ENCODE results near the gene HLTF. TPM values are rescaled to one million over a fixed set of nuclear protein-coding genes. Genes with fewer than 3 reads are reported as not detected.

The HLTF gene
- total RNA-seq (10 to 100 TPM; 20.0 to 22.8 TPM), polyA plus RNA-seq (10 to 100 TPM; 15.0 to 17.1 TPM)

- intact Hi-C loops (cut with micrococcal nuclease), result loop anchor here (1.0 kb wide), 3 partner anchors 43 to 666 kb away; partner anchors contain the start of genes COMMD2, GYG1 and HPS3
- DNase-seq, result peak; percentile 88 to 92 (median 91)
- Mint-ChIP-seq H3K4me1 (peaks cover 12 to 25% (median 16%) of the 10 kb centered on the region in 4 donors), H3K4me3 (peak within 1 kb of the TSS; percentile 90 to 99 (median 97)), H3K9me3 (no peaks in the 10 kb centered on the region), H3K36me3 (peaks cover 0 to 6% of the 10 kb centered on the region in 2 donors), H3K27ac (peak within 1 kb of the TSS; percentile 66 to 94 (median 94)), H3K27me3 (no peaks in the 10 kb centered on the region)
- Histone ChIP-seq H3K9me3 (ENCODE audit: control insufficient read depth in 1 of 2, low read length in 2 of 2) (no peaks in the 10 kb centered on the region), H3K4me3 (ENCODE audit: low read length in 2 of 2) (peak within 1 kb of the TSS; percentile 73 to 99), H3K36me3 (ENCODE audit: insufficient read depth, low read length) (no peaks in the 10 kb centered on the region), H3K4me1 (ENCODE audit: insufficient read depth, low read length) (peaks cover 19% of the 10 kb centered on the region), H3K27ac (ENCODE audit: low read depth, low read length) (peak within 1 kb of the TSS; percentile 46), H3K27me3 (ENCODE audit: insufficient read depth, low read length) (no peaks in the 10 kb centered on the region)
- CTCF ChIA-PET (ENCODE audit: partially characterized antibody), result interaction anchor here (0.6 to 0.9 kb wide), 2 partner anchors 14 to 572 kb away, joined by 3 to 4 read pairs; no protein-coding TSS in a partner anchor
- POLR2A ChIA-PET (ENCODE audit: partially characterized antibody), result interaction anchor here (0.5 to 2.0 kb wide), 6 partner anchors 20 to 665 kb away, joined by 3 to 9 read pairs (median 4); partner anchors contain the start of genes GYG1 and HPS3
These were observed at the start of gene HLTF for GRCh38 chr3:149086232-149086988. Gene HLTF (minus strand): TSS chr3:149086533. CDS start chr3:149086336, 197 bp downstream.

- Mint-ChIP-seq H3K9me3 (no peaks in the 10 kb centered on the region), H3K4me1 (peaks cover 33 to 58% (median 43%) of the 10 kb centered on the region in 4 donors), H3K36me3 (peaks cover 2 to 5% of the 10 kb centered on the region in 2 donors), H3K4me3 (no peak overlapping the region), H3K27ac (no peak overlapping the region), H3K27me3 (no peaks in the 10 kb centered on the region)
- Histone ChIP-seq H3K27me3 (ENCODE audit: insufficient read depth, low read length) (no peaks in the 10 kb centered on the region), H3K36me3 (ENCODE audit: insufficient read depth, low read length) (no peaks in the 10 kb centered on the region), H3K9me3 (ENCODE audit: control insufficient read depth in 1 of 2, low read length in 2 of 2) (no peaks in the 10 kb centered on the region), H3K4me1 (ENCODE audit: insufficient read depth, low read length) (peaks cover 27% of the 10 kb centered on the region), H3K4me3 (ENCODE audit: low read length in 2 of 2) (no peak overlapping the region), H3K27ac (ENCODE audit: low read depth, low read length) (no peak overlapping the region)
- DNase-seq, result no peak
- ChIA-PET POLR2A (ENCODE audit: partially characterized antibody) (no interaction called here), CTCF (ENCODE audit: partially characterized antibody) (interaction anchor here (0.8 kb wide), 1 partner anchor 15 kb away, joined by 4 read pairs; no protein-coding TSS in a partner anchor)
- intact Hi-C loops (cut with micrococcal nuclease), result no loop called here
These were observed 48.2 kb upstream of the HLTF start for GRCh38 chr3:149134575-149134974.

GRCh38 chr3:149131589-149131988 lies 45.3 kb upstream of the HLTF start:
- ChIA-PET CTCF (ENCODE audit: partially characterized antibody) (interaction anchor here (1.0 to 2.1 kb wide), 4 partner anchors 9 to 141 kb away, joined by 3 to 8 read pairs (median 4); no protein-coding TSS in a partner anchor), POLR2A (ENCODE audit: partially characterized antibody) (interaction anchor here (1.0 kb wide), 1 partner anchor 140 kb away, joined by 6 read pairs; the partner anchor contains the start of gene GYG1)
- no peak for DNase-seq
- Mint-ChIP-seq H3K36me3 (peaks cover 0 to 10% of the 10 kb centered on the region in 2 donors), H3K4me3 (peak overlapping the region; percentile 83 to 99 (median 96)), H3K4me1 (peaks cover 44 to 62% (median 46%) of the 10 kb centered on the region in 4 donors), H3K27ac (peak overlapping the region; percentile 26 to 91 (median 80)), H3K27me3 (no peaks in the 10 kb centered on the region), H3K9me3 (no peaks in the 10 kb centered on the region)
- no peaks in the 10 kb centered on the region for H3K9me3 ChIP-seq (ENCODE audit: control insufficient read depth in 1 of 2, low read length in 2 of 2)
- no peaks in the 10 kb centered on the region for H3K27me3 ChIP-seq (ENCODE audit: insufficient read depth, low read length)
- no peaks in the 10 kb centered on the region for H3K36me3 ChIP-seq (ENCODE audit: insufficient read depth, low read length)
- intact Hi-C loops (cut with micrococcal nuclease), result no loop called here
- peaks cover 36% of the 10 kb centered on the region for H3K4me1 ChIP-seq (ENCODE audit: insufficient read depth, low read length)
- no peak overlapping the region for H3K4me3 ChIP-seq (ENCODE audit: low read length in 2 of 2)
- H3K27ac ChIP-seq (ENCODE audit: low read depth, low read length), result no peak overlapping the region

- peak; percentile 78 to 83 (median 80) for DNase-seq
- Mint-ChIP-seq H3K4me3 (peak within 1 kb of the TSS; percentile 92 to 99 (median 96)), H3K9me3 (no peaks in the 10 kb centered on the region), H3K27ac (peak within 1 kb of the TSS; percentile 91 to 97 (median 93)), H3K27me3 (peaks cover 4 to 6% of the 10 kb centered on the region in 2 donors), H3K4me1 (peaks cover 39 to 52% (median 42%) of the 10 kb centered on the region in 4 donors), H3K36me3 (peaks cover 0 to 10% of the 10 kb centered on the region in 2 donors)
- H3K4me3 ChIP-seq (ENCODE audit: low read length in 2 of 2), result peak within 1 kb of the TSS; percentile 74 to 87
- no peaks in the 10 kb centered on the region for H3K9me3 ChIP-seq (ENCODE audit: control insufficient read depth in 1 of 2, low read length in 2 of 2)
- H3K36me3 ChIP-seq (ENCODE audit: insufficient read depth, low read length), result no peaks in the 10 kb centered on the region
- intact Hi-C loops (cut with micrococcal nuclease), result loop anchor here (1.0 to 2.0 kb wide), 2 partner anchors 43 to 139 kb away; partner anchors contain the start of genes GYG1 and HLTF
- ChIA-PET CTCF (ENCODE audit: partially characterized antibody) (interaction anchor here (0.6 to 3.2 kb wide), 11 partner anchors 10 to 176 kb away, joined by 3 to 38 read pairs (median 3); no protein-coding TSS in a partner anchor), POLR2A (ENCODE audit: partially characterized antibody) (interaction anchor here (0.7 to 3.2 kb wide), 17 partner anchors 10 to 1482 kb away, joined by 3 to 25 read pairs (median 4); partner anchors contain the start of genes COMMD2, EIF2A, GYG1 and HLTF)
- no peaks in the 10 kb centered on the region for H3K27me3 ChIP-seq (ENCODE audit: insufficient read depth, low read length)
- peaks cover 36% of the 10 kb centered on the region for H3K4me1 ChIP-seq (ENCODE audit: insufficient read depth, low read length)
- H3K27ac ChIP-seq (ENCODE audit: low read depth, low read length), result peak within 1 kb of the TSS; percentile 65
These were observed 43.2 kb upstream of the HLTF start, which contains the start of gene HPS3 for GRCh38 chr3:149129326-149130205. Gene HPS3 (plus strand): TSS chr3:149129638. CDS start chr3:149129724, 86 bp downstream.

GRCh38 chr3:149128821-149129220 lies 42.5 kb upstream of the HLTF start:
- Mint-ChIP-seq H3K27ac (peak overlapping the region; percentile 90 to 97 (median 93)), H3K27me3 (peaks cover 4 to 11% of the 10 kb centered on the region in 2 donors), H3K36me3 (peaks cover 0 to 10% of the 10 kb centered on the region in 2 donors), H3K4me3 (peak overlapping the region; percentile 92 to 99 (median 96)), H3K9me3 (no peaks in the 10 kb centered on the region), H3K4me1 (peaks cover 34 to 46% (median 40%) of the 10 kb centered on the region in 4 donors)
- H3K27ac ChIP-seq (ENCODE audit: low read depth, low read length), result peak overlapping the region; percentile 65
- no peaks in the 10 kb centered on the region for H3K9me3 ChIP-seq (ENCODE audit: control insufficient read depth in 1 of 2, low read length in 2 of 2)
- peak overlapping the region; percentile 74 to 87 for H3K4me3 ChIP-seq (ENCODE audit: low read length in 2 of 2)
- DNase-seq, result no peak
- no peaks in the 10 kb centered on the region for H3K27me3 ChIP-seq (ENCODE audit: insufficient read depth, low read length)
- ChIA-PET POLR2A (ENCODE audit: partially characterized antibody) (interaction anchor here (0.9 to 3.2 kb wide), 10 partner anchors 9 to 1418 kb away, joined by 3 to 25 read pairs (median 4); partner anchors contain the start of genes EIF2A, GYG1, HLTF and SERP1), CTCF (ENCODE audit: partially characterized antibody) (interaction anchor here (1.0 to 3.2 kb wide), 6 partner anchors 9 to 175 kb away, joined by 3 to 38 read pairs (median 4); no protein-coding TSS in a partner anchor)
- intact Hi-C loops (cut with micrococcal nuclease), result loop anchor here (1.0 to 2.0 kb wide), 2 partner anchors 43 to 138 kb away; partner anchors contain the start of genes GYG1 and HLTF
- no peaks in the 10 kb centered on the region for H3K36me3 ChIP-seq (ENCODE audit: insufficient read depth, low read length)
- H3K4me1 ChIP-seq (ENCODE audit: insufficient read depth, low read length), result peaks cover 36% of the 10 kb centered on the region

Data from CD4-positive, alpha-beta memory T cell (primary cell).